ENCODE data around the gene VPS72.

VPS72 gene

GRCh38 chr1:151146072-151146411, 44.0 kb downstream of the VPS72 start:
- Histone ChIP-seq H3K27ac (ENCODE audit: low read depth, low read length) (no peak overlapping the region), H3K9me3 (ENCODE audit: insufficient read depth, low read length) (no peaks in the 10 kb centered on the region), H3K9me2 (replicated peaks; ENCODE audit: insufficient read depth, low read length) (no peaks in the 10 kb centered on the region), H2AFZ (ENCODE audit: low read depth, low read length, severe bottlenecking) (peak overlapping the region; percentile 95), H4K20me1 (ENCODE audit: low read depth, low read length) (no peaks in the 10 kb centered on the region), H3K9ac (ENCODE audit: low read length) (peak overlapping the region; percentile 41), H3K27me3 (ENCODE audit: low read length) (no peaks in the 10 kb centered on the region), H3K4me2 (ENCODE audit: low read depth, low read length, poor library complexity, severe bottlenecking) (peak overlapping the region; percentile 90), H3K36me3 (ENCODE audit: low read length) (no peaks in the 10 kb centered on the region), H3K79me2 (ENCODE audit: insufficient read depth, low read length) (no peaks in the 10 kb centered on the region), H3F3A (ENCODE audit: insufficient read depth) (no peaks in the 10 kb centered on the region), H3K4me3 (ENCODE audit: insufficient read depth, low read length, poor library complexity, severe bottlenecking) (peak overlapping the region; percentile 81)
- TF ChIP-seq EZH2phosphoT487 (conservative IDR thresholded peaks at IDR 0.05; ENCODE audit: low read length): no peak
- no peak for TF ChIP-seq CTCF (IDR thresholded peaks at IDR 0.05; ENCODE audit: insufficient read depth, low read length, poor library complexity, severe bottlenecking)

GRCh38 chr1:151145304-151146071, 44.5 kb downstream of the VPS72 start:
- no peaks in the 10 kb centered on the region for H4K20me1 ChIP-seq (ENCODE audit: low read depth, low read length)
- H2AFZ ChIP-seq (ENCODE audit: low read depth, low read length, severe bottlenecking): no peak overlapping the region
- peak overlapping the region; percentile 90 for H3K4me2 ChIP-seq (ENCODE audit: low read depth, low read length, poor library complexity, severe bottlenecking)
- H3K27ac ChIP-seq (ENCODE audit: low read depth, low read length): no peak overlapping the region
- H3K9ac ChIP-seq (ENCODE audit: low read length): no peak overlapping the region
- no peaks in the 10 kb centered on the region for H3K9me2 ChIP-seq (replicated peaks; ENCODE audit: insufficient read depth, low read length)
- no peaks in the 10 kb centered on the region for H3F3A ChIP-seq (ENCODE audit: insufficient read depth)
- no peaks in the 10 kb centered on the region for H3K36me3 ChIP-seq (ENCODE audit: low read length)
- H3K9me3 ChIP-seq (ENCODE audit: insufficient read depth, low read length): no peaks in the 10 kb centered on the region
- TF ChIP-seq CTCF (IDR thresholded peaks at IDR 0.05; ENCODE audit: insufficient read depth, low read length, poor library complexity, severe bottlenecking): no peak
- no peak for TF ChIP-seq EZH2phosphoT487 (conservative IDR thresholded peaks at IDR 0.05; ENCODE audit: low read length)
- no peak overlapping the region for H3K4me3 ChIP-seq (ENCODE audit: insufficient read depth, low read length, poor library complexity, severe bottlenecking)
- no peaks in the 10 kb centered on the region for H3K79me2 ChIP-seq (ENCODE audit: insufficient read depth, low read length)
- no peaks in the 10 kb centered on the region for H3K27me3 ChIP-seq (ENCODE audit: low read length)

DNA sequence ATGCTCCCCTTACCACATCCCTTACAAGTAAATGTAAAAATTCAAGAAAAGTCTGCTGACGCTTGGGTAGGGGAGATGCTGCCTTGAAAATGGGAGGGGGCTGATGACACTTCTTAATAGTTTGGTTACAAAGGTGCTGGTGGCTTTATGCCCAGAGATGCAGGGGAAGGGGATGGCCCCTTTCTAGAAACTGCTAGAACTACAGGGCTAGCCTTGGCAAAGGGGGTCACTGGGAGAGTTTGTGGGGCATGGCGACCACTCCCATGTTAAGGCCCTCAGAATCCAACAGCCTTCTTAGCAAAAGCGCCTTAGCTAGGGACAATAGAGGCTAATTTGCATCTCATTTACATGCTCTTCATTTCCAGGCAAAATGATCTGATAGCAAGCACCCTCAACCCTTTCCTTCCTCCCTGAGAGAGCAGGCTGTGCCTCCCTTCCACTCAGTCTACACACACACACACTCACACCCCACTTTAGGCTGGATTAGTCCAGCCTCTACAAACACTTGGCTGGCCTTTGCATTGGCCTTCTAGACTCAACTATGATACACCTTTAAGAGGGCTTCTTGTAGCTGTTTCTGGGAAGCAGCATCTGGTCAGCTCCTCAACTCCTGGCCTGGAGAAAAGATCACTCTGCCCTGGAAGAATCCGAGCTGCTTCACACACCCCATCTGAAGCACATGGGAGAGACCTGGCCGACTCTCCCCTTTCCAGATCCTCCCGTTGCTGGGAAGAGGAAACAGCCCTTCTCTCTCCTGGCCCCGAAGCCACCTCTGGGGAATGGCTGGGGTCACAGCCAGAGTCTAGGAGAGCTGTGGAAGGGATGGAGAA, 45.3 kb downstream of the VPS72 start:
- H3K9me2 ChIP-seq (replicated peaks; ENCODE audit: insufficient read depth, low read length): no peaks in the 10 kb centered on the region
- no peaks in the 10 kb centered on the region for H4K20me1 ChIP-seq (ENCODE audit: low read depth, low read length)
- H3K9me3 ChIP-seq (ENCODE audit: insufficient read depth, low read length): no peaks in the 10 kb centered on the region
- H3K27me3 ChIP-seq (ENCODE audit: low read length): no peaks in the 10 kb centered on the region
- H3K27ac ChIP-seq (ENCODE audit: low read depth, low read length): no peak overlapping the region
- H3K79me2 ChIP-seq (ENCODE audit: insufficient read depth, low read length): no peaks in the 10 kb centered on the region
- no peak overlapping the region for H3K4me2 ChIP-seq (ENCODE audit: low read depth, low read length, poor library complexity, severe bottlenecking)
- H3F3A ChIP-seq (ENCODE audit: insufficient read depth): no peaks in the 10 kb centered on the region
- no peaks in the 10 kb centered on the region for H3K36me3 ChIP-seq (ENCODE audit: low read length)
- TF ChIP-seq EZH2phosphoT487 (conservative IDR thresholded peaks at IDR 0.05; ENCODE audit: low read length) (no peak), CTCF (IDR thresholded peaks at IDR 0.05; ENCODE audit: insufficient read depth, low read length, poor library complexity, severe bottlenecking) (no peak)
- H3K4me3 ChIP-seq (ENCODE audit: insufficient read depth, low read length, poor library complexity, severe bottlenecking): no peak overlapping the region
- no peak overlapping the region for H3K9ac ChIP-seq (ENCODE audit: low read length)
- H2AFZ ChIP-seq (ENCODE audit: low read depth, low read length, severe bottlenecking): no peak overlapping the region

Measured in SU-DHL-6 (cell line).